GM12801 (cell line): ENCODE measurements around the gene GBF1.

Experiments
- TF ChIP-seq, protein P1 (sequence below): IDR thresholded peaks from one replicate; pipeline ENCODE4 v1.5.1; 2011; ENCODE audit warnings: control low read depth; ENCODE audit not compliant: insufficient read length; ENCODE audit errors: extremely low read depth

GBF1 gene

DNA sequence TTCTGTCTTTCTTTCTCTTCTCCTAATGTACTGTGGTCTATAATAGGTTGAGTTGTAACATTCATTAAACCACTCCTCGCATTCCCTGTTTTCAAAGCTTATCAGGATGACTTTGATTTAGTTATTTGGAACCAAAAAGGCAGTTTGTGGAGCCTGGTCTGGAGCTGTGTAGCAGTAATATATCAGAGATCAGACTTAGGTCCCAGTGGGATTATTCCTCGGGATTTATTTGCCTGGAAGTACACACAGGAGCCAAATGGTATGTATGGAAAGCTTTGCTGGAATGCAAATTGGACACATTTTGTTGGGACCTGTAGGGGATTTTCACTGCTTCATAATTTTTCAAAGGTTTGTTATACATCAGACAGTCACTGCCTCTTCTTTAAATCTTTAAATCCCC lies 40.9 kb downstream of the GBF1 start:
- TF ChIP-seq, protein P1, sequence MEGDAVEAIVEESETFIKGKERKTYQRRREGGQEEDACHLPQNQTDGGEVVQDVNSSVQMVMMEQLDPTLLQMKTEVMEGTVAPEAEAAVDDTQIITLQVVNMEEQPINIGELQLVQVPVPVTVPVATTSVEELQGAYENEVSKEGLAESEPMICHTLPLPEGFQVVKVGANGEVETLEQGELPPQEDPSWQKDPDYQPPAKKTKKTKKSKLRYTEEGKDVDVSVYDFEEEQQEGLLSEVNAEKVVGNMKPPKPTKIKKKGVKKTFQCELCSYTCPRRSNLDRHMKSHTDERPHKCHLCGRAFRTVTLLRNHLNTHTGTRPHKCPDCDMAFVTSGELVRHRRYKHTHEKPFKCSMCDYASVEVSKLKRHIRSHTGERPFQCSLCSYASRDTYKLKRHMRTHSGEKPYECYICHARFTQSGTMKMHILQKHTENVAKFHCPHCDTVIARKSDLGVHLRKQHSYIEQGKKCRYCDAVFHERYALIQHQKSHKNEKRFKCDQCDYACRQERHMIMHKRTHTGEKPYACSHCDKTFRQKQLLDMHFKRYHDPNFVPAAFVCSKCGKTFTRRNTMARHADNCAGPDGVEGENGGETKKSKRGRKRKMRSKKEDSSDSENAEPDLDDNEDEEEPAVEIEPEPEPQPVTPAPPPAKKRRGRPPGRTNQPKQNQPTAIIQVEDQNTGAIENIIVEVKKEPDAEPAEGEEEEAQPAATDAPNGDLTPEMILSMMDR = no peak

DNA sequence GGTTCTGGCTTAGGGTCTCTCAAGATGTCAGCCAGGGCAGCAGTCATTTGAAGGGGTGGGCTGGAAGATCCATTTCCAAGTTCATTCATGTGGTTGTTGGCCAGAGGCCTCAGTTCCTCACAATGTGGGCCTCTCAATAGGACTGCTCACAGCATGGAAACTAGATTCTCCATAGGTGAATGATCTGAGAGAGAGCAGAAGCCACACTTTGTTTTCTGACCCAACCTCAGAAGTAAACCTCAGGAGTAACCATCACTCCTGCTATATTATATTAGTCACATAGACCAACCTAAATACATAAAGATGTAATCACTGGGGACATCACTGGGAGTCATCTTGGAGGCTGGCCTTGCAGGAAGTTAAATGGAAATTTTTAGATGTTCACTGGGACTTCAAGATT lies 42.2 kb downstream of the GBF1 start:
- TF ChIP-seq, protein P1 = no peak

DNA sequence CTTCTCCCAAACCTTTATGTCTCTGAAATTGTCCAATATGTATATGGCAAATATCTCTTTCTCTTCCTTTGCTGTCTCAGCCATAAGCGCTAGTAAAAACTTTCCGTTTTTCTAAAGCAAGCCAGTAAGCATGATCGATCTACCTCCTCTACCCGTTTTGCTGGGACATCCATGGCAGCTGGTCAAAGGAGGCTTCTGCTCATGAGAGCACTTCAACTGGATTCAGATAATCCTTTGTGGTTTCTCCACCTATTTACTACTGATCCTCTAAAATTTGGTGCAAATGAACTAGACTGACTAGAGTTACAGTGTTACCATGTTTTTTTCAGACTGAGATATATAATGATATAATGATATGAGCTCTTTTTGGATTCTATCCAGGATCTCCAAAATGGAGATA lies 42.7 kb downstream of the GBF1 start:
- TF ChIP-seq, protein P1 = no peak

DNA sequence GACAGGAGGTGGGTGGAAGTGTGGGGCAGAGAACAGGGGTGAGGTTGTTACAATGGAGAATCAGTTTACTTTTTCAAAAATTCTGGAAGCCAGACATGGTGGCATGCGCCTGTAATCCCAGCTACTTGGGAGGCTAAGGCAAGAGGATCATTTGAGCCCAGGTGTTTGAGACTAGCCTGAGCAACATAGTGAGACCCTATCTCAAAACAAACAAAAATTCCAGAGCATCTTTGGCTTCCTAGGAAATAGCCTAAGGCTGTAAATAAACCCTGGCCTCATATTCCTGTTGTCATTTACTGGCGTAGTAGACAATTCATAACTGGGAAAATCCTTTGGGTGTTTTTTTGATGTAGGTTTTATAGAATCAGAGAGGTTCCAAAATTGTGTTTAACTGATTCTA lies 44.0 kb downstream of the GBF1 start:
- TF ChIP-seq, protein P1 = no peak

- TF ChIP-seq, protein P1 = no peak
Observed at GRCh38 chr10:102289840-102290239, 44.5 kb downstream of the GBF1 start.

DNA sequence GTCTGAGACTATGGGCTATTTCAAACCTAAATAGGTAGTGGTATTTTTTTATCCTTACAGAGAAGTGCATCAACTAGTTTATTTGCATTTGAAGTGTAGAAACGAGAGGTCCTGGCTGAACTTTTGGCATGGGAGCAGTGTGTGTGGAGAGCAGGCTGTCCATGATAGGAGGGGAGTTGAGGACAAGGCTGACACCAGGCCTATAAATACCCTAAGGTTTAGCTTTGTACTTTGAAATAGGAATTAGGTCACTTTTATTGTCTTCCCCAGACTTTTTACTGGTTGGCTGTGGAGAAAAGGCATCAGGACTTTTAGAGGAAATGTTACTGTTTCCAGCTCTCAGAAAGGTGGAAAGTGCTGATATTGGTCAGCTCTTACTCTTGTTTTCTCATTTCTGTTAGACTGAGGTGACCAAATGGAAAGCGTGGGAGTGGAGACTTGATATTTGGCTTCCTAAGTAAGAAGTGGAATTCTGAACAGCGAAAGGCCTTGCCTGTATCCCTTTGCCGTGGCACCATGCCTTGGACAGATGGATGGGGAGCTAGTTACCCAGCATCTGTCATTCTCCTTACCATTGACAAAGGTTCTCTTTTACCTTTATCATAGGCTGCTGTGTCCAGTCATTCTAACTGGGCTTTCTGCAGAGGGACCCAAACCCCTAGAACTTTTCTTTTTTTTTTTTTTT lies 46.0 kb downstream of the GBF1 start:
- TF ChIP-seq, protein P1 = no peak

- TF ChIP-seq, protein P1 = no peak
Observed at GRCh38 chr10:102297101-102297500, 51.8 kb downstream of the GBF1 start.
